ENCODE measurements around the gene ENTPD2. TPM values are rescaled to one million over a fixed set of nuclear protein-coding genes. Genes with fewer than 3 reads are reported as not detected.

ENTPD2 gene
- total and polyA plus RNA-seq, 2 donors (not counting 1 experiment from before 2014, with no cell fraction given) = not detected

- peak overlapping the region; percentile 42 to 83 (median 74) for H3K4me3 ChIP-seq (ENCODE audit: control extremely low read depth in 1 of 5, extremely low read depth in 1 of 5, insufficient read depth in 1 of 5, low read depth in 2 of 5, low read length in 4 of 5)
- Mint-ChIP-seq H3K4me3 (peak overlapping the region; percentile 91), H3K9me3 (ENCODE audit: insufficient read depth) (no peaks in the 10 kb centered on the region), H3K27me3 (no peaks in the 10 kb centered on the region), H3K27ac (peak overlapping the region; percentile 94), H3K4me1 (peaks cover 40% of the 10 kb centered on the region)
- WGBS (ENCODE audit: insufficient coverage) = under 1% methylated on average over 15 of the region's 22 CpGs
- ChIA-PET POLR2A (interaction anchor here (0.6 to 2.8 kb wide), 11 partner anchors 10 to 552 kb away, joined by 3 to 19 read pairs (median 4); partner anchors contain the start of genes DPP7, NELFB, SAPCD2 and SSNA1), CTCF (interaction anchor here (0.8 to 2.8 kb wide), 9 partner anchors 9 to 297 kb away, joined by 3 to 19 read pairs (median 6); partner anchors contain the start of genes NPDC1, NRARP, RNF224 and SAPCD2)
- H3K27me3 ChIP-seq (replicated peaks in 1 of 4; ENCODE audit: control extremely low read depth in 1 of 4, control insufficient read depth in 3 of 4, insufficient read depth in 4 of 4, low read length in 3 of 4) = no peaks in the 10 kb centered on the region
- no peak for ATAC-seq (ENCODE audit: low read depth)
- peaks cover 28% of the 10 kb centered on the region for H3K79me2 ChIP-seq (ENCODE audit: control insufficient read depth, insufficient read depth, low read length)
- peaks cover under 1% of the 10 kb centered on the region for H4K20me1 ChIP-seq (ENCODE audit: control insufficient read depth, insufficient read depth, low read length, poor library complexity, severe bottlenecking)
- no peak for DNase-seq
- peaks cover 18 to 41% of the 10 kb centered on the region in 2 donors for H3K4me1 ChIP-seq (ENCODE audit: control insufficient read depth in 2 of 2, insufficient read depth in 2 of 2, low read length in 2 of 2)
- H3K4me2 ChIP-seq (replicated peaks; ENCODE audit: low read depth, low read length, poor library complexity, severe bottlenecking) = peak overlapping the region; percentile 90
- no peaks in the 10 kb centered on the region for H3K9me3 ChIP-seq (ENCODE audit: control extremely low read depth in 1 of 3, control insufficient read depth in 2 of 3, insufficient read depth in 1 of 3, low read length in 2 of 3)
- peak overlapping the region; percentile 88 to 96 for H3K27ac ChIP-seq (ENCODE audit: low read length in 2 of 2)
- intact Hi-C loops (cut with micrococcal nuclease) = loop anchor here (1.0 to 5.0 kb wide), 5 partner anchors 27 to 605 kb away; partner anchors contain the start of genes DPP7, SEC16A and TUBB4B
- H3K36me3 ChIP-seq (replicated peaks in 1 of 2; ENCODE audit: control extremely low read depth in 1 of 2, control insufficient read depth in 1 of 2, extremely low read depth in 1 of 2, insufficient read depth in 2 of 2, low read length in 1 of 2) = peaks cover 2 to 21% of the 10 kb centered on the region in 2 experiments
- H2AFZ ChIP-seq (ENCODE audit: insufficient read depth, low read depth, low read length, poor library complexity, severe bottlenecking) = peak overlapping the region; percentile 77
- no peak for TF ChIP-seq CTCF (IDR thresholded peaks at IDR 0.05)
- no peak for TF ChIP-seq EZH2 (IDR thresholded peaks at IDR 0.05; ENCODE audit: borderline replicate concordance, insufficient read depth, low read depth, low read length, poor library complexity, severe bottlenecking)
- peak overlapping the region; percentile 90 for H3K9ac ChIP-seq (ENCODE audit: low read length)
These were observed 33.6 kb upstream of the ENTPD2 start for GRCh38 chr9:137087409-137087925.
